ENCODE results near the gene DNAJC3. TPM values are rescaled to one million over a fixed set of nuclear protein-coding genes. Genes with fewer than 3 reads are reported as not detected.

The DNAJC3 gene
- total and polyA plus RNA-seq, 2 experiments from 2014 or later: 19.5 to 27.5 TPM

GRCh38 chr13:95678967-95679366 lies 2.0 kb downstream of the DNAJC3 start:
- Mint-ChIP-seq H3K4me3 (peak overlapping the region; percentile 87; the same call in 2 of the 3 replicates), H3K27me3 (ENCODE audit: insufficient read depth, low read depth, poor library complexity) (peaks cover 3% of the 10 kb centered on the region), H3K9me3 (no peaks in the 10 kb centered on the region; the same call in 2 of the 3 replicates), H3K27ac (no peak overlapping the region), H3K4me1 (peaks cover 31% of the 10 kb centered on the region), H3K36me3 (ENCODE audit: low read depth) (peaks cover 1% of the 10 kb centered on the region; the same call in 1 of the 3 replicates)
- TF ChIP-seq STAT1 (IDR thresholded peaks at IDR 0.05; ENCODE audit: unreplicated experiment): no peak
- no peak for TF ChIP-seq ETS1 (IDR thresholded peaks at IDR 0.05)
- no peak for TF ChIP-seq CTCF (conservative IDR thresholded peaks at IDR 0.05; ENCODE audit: low read depth in 2 of 2)
- TF ChIP-seq, protein P1, sequence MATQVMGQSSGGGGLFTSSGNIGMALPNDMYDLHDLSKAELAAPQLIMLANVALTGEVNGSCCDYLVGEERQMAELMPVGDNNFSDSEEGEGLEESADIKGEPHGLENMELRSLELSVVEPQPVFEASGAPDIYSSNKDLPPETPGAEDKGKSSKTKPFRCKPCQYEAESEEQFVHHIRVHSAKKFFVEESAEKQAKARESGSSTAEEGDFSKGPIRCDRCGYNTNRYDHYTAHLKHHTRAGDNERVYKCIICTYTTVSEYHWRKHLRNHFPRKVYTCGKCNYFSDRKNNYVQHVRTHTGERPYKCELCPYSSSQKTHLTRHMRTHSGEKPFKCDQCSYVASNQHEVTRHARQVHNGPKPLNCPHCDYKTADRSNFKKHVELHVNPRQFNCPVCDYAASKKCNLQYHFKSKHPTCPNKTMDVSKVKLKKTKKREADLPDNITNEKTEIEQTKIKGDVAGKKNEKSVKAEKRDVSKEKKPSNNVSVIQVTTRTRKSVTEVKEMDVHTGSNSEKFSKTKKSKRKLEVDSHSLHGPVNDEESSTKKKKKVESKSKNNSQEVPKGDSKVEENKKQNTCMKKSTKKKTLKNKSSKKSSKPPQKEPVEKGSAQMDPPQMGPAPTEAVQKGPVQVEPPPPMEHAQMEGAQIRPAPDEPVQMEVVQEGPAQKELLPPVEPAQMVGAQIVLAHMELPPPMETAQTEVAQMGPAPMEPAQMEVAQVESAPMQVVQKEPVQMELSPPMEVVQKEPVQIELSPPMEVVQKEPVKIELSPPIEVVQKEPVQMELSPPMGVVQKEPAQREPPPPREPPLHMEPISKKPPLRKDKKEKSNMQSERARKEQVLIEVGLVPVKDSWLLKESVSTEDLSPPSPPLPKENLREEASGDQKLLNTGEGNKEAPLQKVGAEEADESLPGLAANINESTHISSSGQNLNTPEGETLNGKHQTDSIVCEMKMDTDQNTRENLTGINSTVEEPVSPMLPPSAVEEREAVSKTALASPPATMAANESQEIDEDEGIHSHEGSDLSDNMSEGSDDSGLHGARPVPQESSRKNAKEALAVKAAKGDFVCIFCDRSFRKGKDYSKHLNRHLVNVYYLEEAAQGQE (IDR thresholded peaks at IDR 0.05; ENCODE audit: unreplicated experiment): no peak
- TF ChIP-seq EZH2 (IDR thresholded peaks at IDR 0.05; ENCODE audit: low read depth, unreplicated experiment): no peak
- TF ChIP-seq NANOG (IDR thresholded peaks at IDR 0.05; ENCODE audit: borderline replicate concordance): no peak
- TF ChIP-seq, protein P2, sequence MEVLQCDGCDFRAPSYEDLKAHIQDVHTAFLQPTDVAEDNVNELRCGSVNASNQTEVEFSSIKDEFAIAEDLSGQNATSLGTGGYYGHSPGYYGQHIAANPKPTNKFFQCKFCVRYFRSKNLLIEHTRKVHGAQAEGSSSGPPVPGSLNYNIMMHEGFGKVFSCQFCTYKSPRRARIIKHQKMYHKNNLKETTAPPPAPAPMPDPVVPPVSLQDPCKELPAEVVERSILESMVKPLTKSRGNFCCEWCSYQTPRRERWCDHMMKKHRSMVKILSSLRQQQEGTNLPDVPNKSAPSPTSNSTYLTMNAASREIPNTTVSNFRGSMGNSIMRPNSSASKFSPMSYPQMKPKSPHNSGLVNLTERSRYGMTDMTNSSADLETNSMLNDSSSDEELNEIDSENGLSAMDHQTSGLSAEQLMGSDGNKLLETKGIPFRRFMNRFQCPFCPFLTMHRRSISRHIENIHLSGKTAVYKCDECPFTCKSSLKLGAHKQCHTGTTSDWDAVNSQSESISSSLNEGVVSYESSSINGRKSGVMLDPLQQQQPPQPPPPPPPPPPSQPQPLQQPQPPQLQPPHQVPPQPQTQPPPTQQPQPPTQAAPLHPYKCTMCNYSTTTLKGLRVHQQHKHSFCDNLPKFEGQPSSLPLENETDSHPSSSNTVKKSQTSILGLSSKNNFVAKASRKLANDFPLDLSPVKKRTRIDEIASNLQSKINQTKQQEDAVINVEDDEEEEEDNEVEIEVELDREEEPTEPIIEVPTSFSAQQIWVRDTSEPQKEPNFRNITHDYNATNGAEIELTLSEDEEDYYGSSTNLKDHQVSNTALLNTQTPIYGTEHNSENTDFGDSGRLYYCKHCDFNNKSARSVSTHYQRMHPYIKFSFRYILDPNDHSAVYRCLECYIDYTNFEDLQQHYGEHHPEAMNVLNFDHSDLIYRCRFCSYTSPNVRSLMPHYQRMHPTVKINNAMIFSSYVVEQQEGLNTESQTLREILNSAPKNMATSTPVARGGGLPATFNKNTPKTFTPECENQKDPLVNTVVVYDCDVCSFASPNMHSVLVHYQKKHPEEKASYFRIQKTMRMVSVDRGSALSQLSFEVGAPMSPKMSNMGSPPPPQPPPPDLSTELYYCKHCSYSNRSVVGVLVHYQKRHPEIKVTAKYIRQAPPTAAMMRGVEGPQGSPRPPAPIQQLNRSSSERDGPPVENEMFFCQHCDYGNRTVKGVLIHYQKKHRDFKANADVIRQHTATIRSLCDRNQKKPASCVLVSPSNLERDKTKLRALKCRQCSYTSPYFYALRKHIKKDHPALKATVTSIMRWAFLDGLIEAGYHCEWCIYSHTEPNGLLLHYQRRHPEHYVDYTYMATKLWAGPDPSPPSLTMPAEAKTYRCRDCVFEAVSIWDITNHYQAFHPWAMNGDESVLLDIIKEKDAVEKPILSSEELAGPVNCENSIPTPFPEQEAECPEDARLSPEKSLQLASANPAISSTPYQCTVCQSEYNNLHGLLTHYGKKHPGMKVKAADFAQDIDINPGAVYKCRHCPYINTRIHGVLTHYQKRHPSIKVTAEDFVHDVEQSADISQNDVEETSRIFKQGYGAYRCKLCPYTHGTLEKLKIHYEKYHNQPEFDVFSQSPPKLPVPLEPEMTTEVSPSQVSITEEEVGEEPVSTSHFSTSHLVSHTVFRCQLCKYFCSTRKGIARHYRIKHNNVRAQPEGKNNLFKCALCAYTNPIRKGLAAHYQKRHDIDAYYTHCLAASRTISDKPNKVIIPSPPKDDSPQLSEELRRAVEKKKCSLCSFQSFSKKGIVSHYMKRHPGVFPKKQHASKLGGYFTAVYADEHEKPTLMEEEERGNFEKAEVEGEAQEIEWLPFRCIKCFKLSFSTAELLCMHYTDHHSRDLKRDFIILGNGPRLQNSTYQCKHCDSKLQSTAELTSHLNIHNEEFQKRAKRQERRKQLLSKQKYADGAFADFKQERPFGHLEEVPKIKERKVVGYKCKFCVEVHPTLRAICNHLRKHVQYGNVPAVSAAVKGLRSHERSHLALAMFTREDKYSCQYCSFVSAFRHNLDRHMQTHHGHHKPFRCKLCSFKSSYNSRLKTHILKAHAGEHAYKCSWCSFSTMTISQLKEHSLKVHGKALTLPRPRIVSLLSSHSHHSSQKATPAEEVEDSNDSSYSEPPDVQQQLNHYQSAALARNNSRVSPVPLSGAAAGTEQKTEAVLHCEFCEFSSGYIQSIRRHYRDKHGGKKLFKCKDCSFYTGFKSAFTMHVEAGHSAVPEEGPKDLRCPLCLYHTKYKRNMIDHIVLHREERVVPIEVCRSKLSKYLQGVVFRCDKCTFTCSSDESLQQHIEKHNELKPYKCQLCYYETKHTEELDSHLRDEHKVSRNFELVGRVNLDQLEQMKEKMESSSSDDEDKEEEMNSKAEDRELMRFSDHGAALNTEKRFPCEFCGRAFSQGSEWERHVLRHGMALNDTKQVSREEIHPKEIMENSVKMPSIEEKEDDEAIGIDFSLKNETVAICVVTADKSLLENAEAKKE (CRISPR knock-in tag; IDR thresholded peaks at IDR 0.05): no peak
- TF ChIP-seq CREB1 (CRISPR knock-in tag; IDR thresholded peaks at IDR 0.05; ENCODE audit: low read depth): no peak
- TF ChIP-seq ZNF114 (CRISPR knock-in tag; IDR thresholded peaks at IDR 0.05): no peak
- no peak for TF ChIP-seq ZNF331 (CRISPR knock-in tag; IDR thresholded peaks at IDR 0.05; ENCODE audit: low read depth)
- no peak for TF ChIP-seq POLR2AphosphoS5 (IDR thresholded peaks at IDR 0.05; ENCODE audit: low read depth)
- TF ChIP-seq JUNB (IDR thresholded peaks at IDR 0.05; ENCODE audit: unreplicated experiment): no peak
- no peak for TF ChIP-seq EZH2phosphoT487 (IDR thresholded peaks at IDR 0.05; ENCODE audit: unreplicated experiment)
- H2AFZ ChIP-seq: no peak overlapping the region
- no peak for ATAC-seq
- peak overlapping the region; percentile 82 for H3K4me2 ChIP-seq
- H3K9me2 ChIP-seq (ENCODE audit: insufficient read depth): no peaks in the 10 kb centered on the region
- peak overlapping the region; percentile 79 for H3K4me3 ChIP-seq
- no peak for DNase-seq (ENCODE audit: low spot score)
- no peaks in the 10 kb centered on the region for H3F3A ChIP-seq (replicated peaks; ENCODE audit: low read depth)
- peaks cover 26% of the 10 kb centered on the region for H3K4me1 ChIP-seq (ENCODE audit: insufficient read depth)
- no peaks in the 10 kb centered on the region; the same call in 1 of the 2 replicates for H4K20me1 ChIP-seq (replicated peaks; ENCODE audit: insufficient read depth)
- H3K79me2 ChIP-seq (replicated peaks; ENCODE audit: insufficient read depth): peaks cover 73% of the 10 kb centered on the region
- no peaks in the 10 kb centered on the region for H3K27me3 ChIP-seq (ENCODE audit: insufficient read depth)
- H3K27ac ChIP-seq (ENCODE audit: low read depth): no peak overlapping the region
- no peaks in the 10 kb centered on the region for H3K36me3 ChIP-seq (ENCODE audit: insufficient read depth)

All from GM23338 (cell line).